Chondrocyte (in vitro differentiated cells): ENCODE measurements around the gene CROT. TPM values are rescaled to one million over a fixed set of nuclear protein-coding genes. Genes with fewer than 3 reads are reported as not detected.

Source experiments
- DNase-seq: peaks from one replicate; pipeline ENCODE4 v3.0.0; 2021; ENCODE audit warnings: mixed read lengths, low spot score
- H3K27ac Mint-ChIP-seq: one replicate; pipeline ENCODE4 v1.8.0; 2021; ENCODE audit warnings: mild to moderate bottlenecking, moderate library complexity, mixed read lengths; ENCODE audit not compliant: unreplicated experiment
- H3K27me3 Mint-ChIP-seq: 2 replicates; pipeline ENCODE4 v1.8.0; 2021; ENCODE audit warnings: low read depth, mixed read lengths
- H3K36me3 Mint-ChIP-seq: 2 replicates; pipeline ENCODE4 v1.8.0; 2021; ENCODE audit warnings: low read depth, mixed read lengths
- H3K4me1 Mint-ChIP-seq: 2 replicates; pipeline ENCODE4 v1.8.0; 2021; ENCODE audit warnings: low read depth, mild to moderate bottlenecking, mixed read lengths
- H3K4me3 Mint-ChIP-seq: one replicate; pipeline ENCODE4 v1.8.0; 2021; ENCODE audit warnings: mild to moderate bottlenecking, moderate library complexity, mixed read lengths; ENCODE audit not compliant: unreplicated experiment
- H3K9me3 Mint-ChIP-seq: 2 replicates; pipeline ENCODE4 v1.8.0; 2021; ENCODE audit warnings: low read depth, mixed read lengths
- CTCF ChIP-seq: fragments of 200-600 bp; sonication (generic); IDR thresholded peaks from 2 replicates; pipeline ENCODE4 v1.5.0; 2021; ENCODE audit warnings: antibody characterized with exemption, mild to moderate bottlenecking, moderate library complexity
- total RNA-seq: library from RNA; stranded (reverse); gene quantifications from 3 replicates; pipeline ENCODE4 v1.2.1, GENCODE V29; 2021

CROT gene
- total RNA-seq, 1 donor from 2014 or later = 12.6 TPM

- Mint-ChIP-seq H3K4me3 (no peak overlapping the region), H3K27ac (no peak overlapping the region), H3K4me1 (no peaks in the 10 kb centered on the region), H3K9me3 (peaks cover 50% of the 10 kb centered on the region), H3K36me3 (peaks cover 26% of the 10 kb centered on the region), H3K27me3 (no peaks in the 10 kb centered on the region)
- peak; percentile 25 for TF ChIP-seq CTCF
- no peak for DNase-seq
Observed at GRCh38 chr7:87325576-87326370, 19.7 kb upstream of the CROT start.

- Mint-ChIP-seq H3K27ac (no peak overlapping the region), H3K4me1 (no peaks in the 10 kb centered on the region), H3K27me3 (no peaks in the 10 kb centered on the region), H3K9me3 (peaks cover 48% of the 10 kb centered on the region), H3K4me3 (no peak overlapping the region), H3K36me3 (peaks cover 24% of the 10 kb centered on the region)
- no peak for TF ChIP-seq CTCF
- DNase-seq = no peak
Observed at GRCh38 chr7:87328281-87328680, 17.2 kb upstream of the CROT start.

- H3K27ac Mint-ChIP-seq = no peak overlapping the region
- no peak for TF ChIP-seq CTCF
- H3K9me3 Mint-ChIP-seq = peaks cover 52% of the 10 kb centered on the region
- H3K4me1 Mint-ChIP-seq = no peaks in the 10 kb centered on the region
- H3K36me3 Mint-ChIP-seq = peaks cover 28% of the 10 kb centered on the region
- H3K4me3 Mint-ChIP-seq = no peak overlapping the region
- DNase-seq = no peak
- H3K27me3 Mint-ChIP-seq = no peaks in the 10 kb centered on the region
Observed at GRCh38 chr7:87330316-87330715, 15.1 kb upstream of the CROT start.

GRCh38 chr7:87330942-87331341 is 14.5 kb upstream of the CROT start:
- Mint-ChIP-seq H3K4me3 (no peak overlapping the region), H3K27me3 (no peaks in the 10 kb centered on the region), H3K4me1 (no peaks in the 10 kb centered on the region), H3K9me3 (peaks cover 52% of the 10 kb centered on the region), H3K36me3 (peaks cover 28% of the 10 kb centered on the region), H3K27ac (no peak overlapping the region)
- no peak for TF ChIP-seq CTCF
- DNase-seq = no peak

GRCh38 chr7:87331687-87332252 is 13.7 kb upstream of the CROT start:
- Mint-ChIP-seq H3K4me1 (no peaks in the 10 kb centered on the region), H3K4me3 (no peak overlapping the region), H3K36me3 (peaks cover 31% of the 10 kb centered on the region), H3K27me3 (no peaks in the 10 kb centered on the region), H3K27ac (no peak overlapping the region), H3K9me3 (peaks cover 45% of the 10 kb centered on the region)
- no peak for DNase-seq
- TF ChIP-seq CTCF = no peak
